Neural cell (in vitro differentiated cells): ENCODE measurements around the gene NHLH1.

ENCODE experiments used
- CTCF ChIP-seq: fragments of 450-650 bp; IDR thresholded peaks from 2 replicates; pipeline ENCODE4 v1.5.1; 2014; ENCODE audit warnings: antibody characterized with exemption, mild to moderate bottlenecking, moderate library complexity; ENCODE audit not compliant: poor library complexity, severe bottlenecking
- EP300 ChIP-seq: fragments of 450-650 bp; conservative IDR thresholded peaks from 2 replicates; pipeline ENCODE4 v1.6.1; 2014; ENCODE audit warnings: antibody characterized with exemption, mild to moderate bottlenecking, moderate library complexity; ENCODE audit not compliant: poor library complexity, severe bottlenecking
- POLR2AphosphoS5 ChIP-seq: IDR thresholded peaks from 2 replicates; pipeline ENCODE4 v1.6.1; 2012
- RAD21 ChIP-seq: fragments of 450-650 bp; conservative IDR thresholded peaks from 2 replicates; pipeline ENCODE4 v1.6.1; 2014; ENCODE audit warnings: antibody characterized with exemption, mild to moderate bottlenecking, moderate library complexity
- TAF1 ChIP-seq: IDR thresholded peaks from 2 replicates; pipeline ENCODE4 v1.6.1; 2012; ENCODE audit warnings: low read depth
- TF ChIP-seq, protein P1 (sequence below): IDR thresholded peaks from 2 replicates; pipeline ENCODE4 v1.6.1; 2012; ENCODE audit warnings: borderline replicate concordance

GRCh38 chr1:160357286-160358002 lies 9.4 kb upstream of the NHLH1 start:
- TF ChIP-seq CTCF = no peak
- no peak for TF ChIP-seq EP300
- TF ChIP-seq POLR2AphosphoS5 = no peak
- no peak for TF ChIP-seq RAD21
- TF ChIP-seq TAF1 = no peak
- TF ChIP-seq, protein P1, sequence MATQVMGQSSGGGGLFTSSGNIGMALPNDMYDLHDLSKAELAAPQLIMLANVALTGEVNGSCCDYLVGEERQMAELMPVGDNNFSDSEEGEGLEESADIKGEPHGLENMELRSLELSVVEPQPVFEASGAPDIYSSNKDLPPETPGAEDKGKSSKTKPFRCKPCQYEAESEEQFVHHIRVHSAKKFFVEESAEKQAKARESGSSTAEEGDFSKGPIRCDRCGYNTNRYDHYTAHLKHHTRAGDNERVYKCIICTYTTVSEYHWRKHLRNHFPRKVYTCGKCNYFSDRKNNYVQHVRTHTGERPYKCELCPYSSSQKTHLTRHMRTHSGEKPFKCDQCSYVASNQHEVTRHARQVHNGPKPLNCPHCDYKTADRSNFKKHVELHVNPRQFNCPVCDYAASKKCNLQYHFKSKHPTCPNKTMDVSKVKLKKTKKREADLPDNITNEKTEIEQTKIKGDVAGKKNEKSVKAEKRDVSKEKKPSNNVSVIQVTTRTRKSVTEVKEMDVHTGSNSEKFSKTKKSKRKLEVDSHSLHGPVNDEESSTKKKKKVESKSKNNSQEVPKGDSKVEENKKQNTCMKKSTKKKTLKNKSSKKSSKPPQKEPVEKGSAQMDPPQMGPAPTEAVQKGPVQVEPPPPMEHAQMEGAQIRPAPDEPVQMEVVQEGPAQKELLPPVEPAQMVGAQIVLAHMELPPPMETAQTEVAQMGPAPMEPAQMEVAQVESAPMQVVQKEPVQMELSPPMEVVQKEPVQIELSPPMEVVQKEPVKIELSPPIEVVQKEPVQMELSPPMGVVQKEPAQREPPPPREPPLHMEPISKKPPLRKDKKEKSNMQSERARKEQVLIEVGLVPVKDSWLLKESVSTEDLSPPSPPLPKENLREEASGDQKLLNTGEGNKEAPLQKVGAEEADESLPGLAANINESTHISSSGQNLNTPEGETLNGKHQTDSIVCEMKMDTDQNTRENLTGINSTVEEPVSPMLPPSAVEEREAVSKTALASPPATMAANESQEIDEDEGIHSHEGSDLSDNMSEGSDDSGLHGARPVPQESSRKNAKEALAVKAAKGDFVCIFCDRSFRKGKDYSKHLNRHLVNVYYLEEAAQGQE = no peak
